GM21390 (cell line): Measurements from ENCODE around the gene DLGAP1.
"Not testable (repeated sequence)": the region's sequence is repeated elsewhere in the genome, so short reads cannot be mapped to it uniquely, and the experiment has no call there.

Experiments
- ATAC-seq: cut with Tn5 transposase; IDR thresholded peaks from one replicate; pipeline ENCODE4 v1.9.1; 2021; ENCODE audit not compliant: unreplicated experiment

Gene DLGAP1

DNA sequence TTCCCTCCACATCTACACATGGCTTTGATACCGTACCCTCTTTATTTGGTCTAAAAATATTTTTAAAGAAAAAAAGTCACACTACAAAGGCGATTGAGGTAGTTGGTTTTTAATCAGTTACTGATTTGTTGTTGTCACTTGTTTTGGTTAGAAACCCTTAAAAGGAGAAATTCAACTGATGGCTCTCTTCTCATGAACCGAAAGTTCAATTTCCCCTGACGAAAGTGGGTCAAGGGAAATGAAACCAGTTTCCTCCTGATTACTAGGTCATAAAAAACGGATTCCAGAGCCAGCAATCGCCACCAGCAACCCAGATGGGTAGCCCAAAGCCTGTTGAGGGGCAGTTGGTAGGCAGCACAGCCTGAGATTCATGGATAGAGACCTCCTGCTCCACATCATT is 63.2 kb downstream of the DLGAP1 start:
- no peak for ATAC-seq

DNA sequence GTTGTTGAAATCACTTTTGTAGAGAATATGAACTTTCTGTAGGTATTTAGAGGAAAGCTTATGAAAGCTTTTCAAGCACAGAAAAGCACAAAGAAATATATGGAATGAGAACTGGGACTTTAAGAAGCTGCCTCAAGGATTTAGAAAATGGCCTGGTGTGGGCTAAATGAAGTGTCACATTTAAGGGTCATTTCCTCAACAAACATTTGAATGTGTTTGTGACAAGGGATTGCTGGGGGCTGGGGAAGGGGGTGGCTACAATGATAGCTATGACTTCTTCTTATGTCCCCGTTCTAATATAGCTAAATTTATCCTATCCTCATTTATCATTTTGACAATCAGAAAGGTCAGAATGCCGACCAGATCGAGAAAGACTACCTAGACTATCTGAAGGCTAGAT is 69.2 kb downstream of the DLGAP1 start:
- no peak for ATAC-seq

DNA sequence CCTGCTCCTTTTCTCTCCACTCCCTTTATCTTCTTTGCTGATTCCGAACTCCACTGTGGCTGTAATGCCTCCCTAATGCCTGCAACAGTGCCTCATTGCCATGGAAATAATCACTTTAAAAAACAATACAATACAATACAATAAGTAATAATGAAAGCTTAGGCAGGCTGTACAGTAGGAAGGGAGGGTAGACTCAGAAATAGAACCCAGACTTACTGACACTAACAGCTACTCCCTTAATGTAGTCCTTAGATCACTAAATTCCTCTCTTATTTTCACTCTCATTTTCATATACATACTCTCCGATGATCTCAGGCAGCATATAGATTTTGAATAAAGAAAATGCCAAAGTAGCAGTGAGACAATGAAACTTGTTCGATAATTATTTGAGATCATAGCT is 70.2 kb downstream of the DLGAP1 start:
- no peak for ATAC-seq

DNA sequence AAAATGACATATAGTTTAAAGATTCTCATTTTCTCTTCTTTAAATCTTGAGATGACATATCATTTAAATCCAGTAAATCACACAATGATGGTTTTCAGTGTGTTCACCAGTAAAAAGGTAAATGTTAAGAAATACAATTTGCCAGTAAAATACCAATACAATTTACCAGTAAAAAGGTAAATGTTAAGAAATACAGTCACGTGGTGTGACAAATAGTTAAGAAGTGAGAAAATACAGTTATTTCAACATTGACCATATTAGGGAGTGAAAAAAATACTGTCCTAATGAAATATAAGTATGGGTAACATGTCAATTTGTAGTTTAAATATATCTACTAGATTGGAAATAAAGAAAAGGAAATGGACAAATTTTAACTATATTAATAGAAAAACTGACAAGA is 80.5 kb downstream of the DLGAP1 start:
- no peak for ATAC-seq

DNA sequence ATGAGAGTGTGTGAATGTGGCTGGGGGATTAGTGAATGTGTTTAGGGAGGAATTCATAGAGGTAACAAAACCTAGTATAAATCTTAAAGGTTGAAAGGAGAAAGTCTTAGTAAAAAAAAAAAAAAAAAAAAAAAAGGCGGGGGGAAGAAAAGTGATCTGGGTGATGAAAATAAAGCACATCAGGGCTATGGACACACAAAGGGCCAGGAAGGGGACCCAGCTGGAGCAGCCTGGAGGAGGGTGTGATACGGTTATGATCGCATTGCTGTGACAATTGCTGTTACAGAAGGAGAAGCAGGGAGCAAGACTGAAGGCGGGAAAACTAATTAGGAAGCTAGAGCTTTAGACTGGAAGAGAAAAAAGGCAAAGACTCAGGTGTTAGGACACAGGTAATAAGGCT is 85.4 kb downstream of the DLGAP1 start:
- ATAC-seq: no peak

DNA sequence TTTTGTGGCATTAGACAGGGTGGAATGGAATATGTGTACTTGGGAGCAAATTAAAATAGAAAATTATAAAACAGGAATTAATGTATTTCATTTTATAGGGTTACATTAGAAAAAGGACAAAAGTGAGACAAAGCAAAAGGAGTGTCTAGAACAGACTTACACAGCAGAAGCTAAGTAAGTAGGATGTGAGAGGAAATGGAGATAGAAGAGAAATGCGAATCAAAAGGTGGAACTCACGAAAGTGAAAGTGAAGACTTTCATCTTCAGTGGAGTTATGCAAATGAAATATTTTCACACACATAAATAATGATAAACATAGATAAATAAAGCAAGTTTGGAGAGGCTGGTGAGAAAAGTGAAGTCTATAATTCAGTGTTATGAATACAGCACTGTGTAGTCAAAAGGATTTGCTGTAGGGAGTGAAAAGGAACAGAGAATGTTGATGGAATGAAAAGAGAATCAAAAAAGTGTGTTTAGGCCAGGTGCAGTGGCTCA is 94.8 kb downstream of the DLGAP1 start:
- ATAC-seq: no peak

DNA sequence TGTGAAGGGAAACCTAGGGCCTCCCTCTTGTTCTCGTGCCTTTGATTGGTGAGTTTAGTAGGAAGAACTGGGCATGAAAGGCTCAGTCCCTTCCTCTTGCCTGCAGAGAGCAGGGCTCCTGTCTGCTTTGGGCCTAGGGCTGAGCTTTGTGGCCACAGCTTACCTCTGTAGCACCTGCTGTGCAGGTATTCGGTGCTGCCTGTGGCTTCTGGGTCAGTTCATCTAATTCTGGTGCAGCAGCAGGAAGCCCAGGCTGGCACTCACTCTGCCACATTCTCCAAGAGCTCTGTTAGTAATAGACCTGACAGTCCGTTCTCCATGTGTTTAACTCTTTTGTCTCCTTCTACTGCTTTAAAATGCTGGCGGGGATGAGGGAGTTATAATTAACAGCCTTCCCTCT is 96.5 kb downstream of the DLGAP1 start:
- no peak for ATAC-seq

DNA sequence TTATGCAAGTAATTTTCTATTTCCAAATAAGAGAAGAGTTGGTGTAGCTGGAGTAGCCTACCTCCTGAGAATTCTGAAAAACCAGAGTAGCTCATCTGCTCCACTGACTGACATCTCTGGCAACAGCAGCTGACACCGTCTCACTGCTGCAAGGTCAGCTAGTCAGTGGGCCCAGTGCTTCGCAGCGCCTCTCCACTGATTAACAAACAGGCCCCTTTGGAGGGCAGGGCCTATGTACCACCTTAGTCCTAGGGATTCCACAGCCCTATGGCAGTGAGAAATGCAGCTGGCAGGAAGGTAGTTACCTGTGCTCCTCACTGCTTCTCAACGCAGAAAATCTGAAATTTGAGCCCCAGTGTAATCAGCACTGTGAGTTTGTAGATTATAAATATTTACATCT is 97.5 kb downstream of the DLGAP1 start:
- no peak for ATAC-seq

DNA sequence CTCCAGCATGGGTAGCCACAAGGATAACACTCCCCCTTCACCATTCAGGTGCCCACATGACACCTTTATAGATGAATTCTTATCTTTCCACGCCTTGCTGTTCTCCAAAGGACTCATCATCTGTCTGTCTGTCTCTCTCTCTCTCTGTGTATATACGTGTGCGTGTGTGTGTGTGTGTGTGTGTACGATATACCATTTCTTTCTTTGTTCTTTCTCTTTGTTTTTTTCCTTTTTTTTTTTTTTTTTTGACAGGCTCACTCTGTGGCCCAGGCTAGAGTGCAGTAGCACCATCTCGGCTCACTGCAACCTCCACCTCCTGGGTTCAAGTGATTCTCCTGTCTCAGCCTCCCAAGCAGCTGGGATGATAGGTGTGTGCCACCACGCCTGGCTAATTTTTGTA is 98.2 kb downstream of the DLGAP1 start:
- ATAC-seq: no peak

DNA sequence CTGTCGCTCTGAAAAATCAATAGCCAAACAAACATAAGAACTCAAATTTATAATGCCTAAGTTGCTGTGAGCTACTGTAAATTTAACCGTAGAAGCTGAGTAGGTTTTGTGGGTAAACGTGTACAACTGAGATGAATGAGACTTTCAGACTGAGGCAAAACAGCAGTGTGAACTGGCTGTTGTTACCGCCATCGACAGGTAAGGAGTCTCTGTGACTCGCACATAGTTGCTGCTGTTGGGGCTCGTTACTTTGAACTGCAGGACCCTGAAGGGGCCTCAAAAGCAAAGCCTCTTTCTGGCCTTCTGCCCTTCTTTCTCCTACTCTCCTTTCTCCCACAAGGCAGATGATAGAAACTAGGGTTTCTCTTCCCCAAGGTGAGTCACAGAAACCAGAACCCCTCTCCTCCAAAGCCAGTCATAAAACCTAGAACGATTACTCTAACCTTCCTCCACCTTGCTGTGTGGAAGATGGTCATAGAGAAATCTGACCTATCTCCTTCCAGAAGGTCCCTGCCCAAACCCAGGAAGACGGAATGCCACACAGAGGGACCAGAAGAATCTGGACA is 101.2 kb downstream of the DLGAP1 start:
- ATAC-seq: no peak

DNA sequence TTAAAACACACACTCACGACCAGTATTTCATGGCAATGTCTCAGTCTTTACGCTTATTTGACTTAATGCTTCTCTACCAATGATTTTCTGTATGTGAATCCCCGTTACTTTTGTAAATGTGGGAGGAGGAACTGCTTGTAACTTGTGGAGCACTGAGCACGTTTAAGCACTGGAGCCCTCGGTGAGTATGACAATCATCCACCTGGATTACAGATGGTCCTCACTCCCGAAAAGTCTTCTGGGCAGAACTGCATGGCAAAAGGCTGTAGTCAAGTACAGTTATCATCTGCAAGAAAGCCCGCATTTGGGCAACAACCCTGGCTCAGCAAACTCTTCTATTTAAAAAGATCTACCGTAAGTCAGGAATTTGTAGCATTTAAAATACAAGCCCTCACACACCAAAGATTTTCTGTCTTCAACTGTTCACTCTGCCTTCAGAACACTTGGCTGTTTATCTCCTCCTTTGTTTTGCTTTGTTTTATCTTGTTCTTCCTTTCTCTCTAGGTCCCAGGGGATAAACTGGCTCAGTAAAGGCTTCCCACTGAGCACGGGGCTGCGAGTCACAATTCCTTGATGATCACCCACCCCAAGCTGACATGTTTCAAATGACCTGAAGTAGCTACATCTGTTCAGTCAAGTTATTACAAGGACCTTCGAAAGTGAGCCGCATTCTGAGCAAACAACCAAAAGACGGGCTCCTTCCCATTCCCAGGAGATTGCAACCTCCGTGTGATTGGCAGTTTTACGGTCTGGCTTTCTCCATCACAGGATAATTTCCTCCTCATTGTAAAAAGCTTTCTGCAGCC is 102.2 kb downstream of the DLGAP1 start:
- ATAC-seq: no peak

DNA sequence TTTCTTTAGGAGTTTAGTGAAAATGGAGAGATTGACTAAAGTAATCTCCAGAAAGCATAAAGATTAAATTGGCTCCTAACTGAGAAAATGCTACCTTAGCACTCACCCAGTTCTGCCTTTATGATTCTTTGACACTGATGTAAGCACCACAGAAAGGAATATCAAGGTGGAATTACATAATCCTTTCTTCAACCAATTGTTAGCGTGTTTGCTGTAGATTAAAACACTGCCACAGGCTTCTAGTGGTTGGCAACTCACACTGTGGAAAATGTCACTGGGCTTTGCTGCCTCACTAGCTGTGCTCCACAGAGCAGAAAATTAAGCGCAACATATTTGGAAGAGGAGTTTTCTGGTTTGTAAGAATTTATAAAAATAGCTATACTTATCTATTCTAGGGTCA is 104.1 kb downstream of the DLGAP1 start:
- ATAC-seq: no peak

DNA sequence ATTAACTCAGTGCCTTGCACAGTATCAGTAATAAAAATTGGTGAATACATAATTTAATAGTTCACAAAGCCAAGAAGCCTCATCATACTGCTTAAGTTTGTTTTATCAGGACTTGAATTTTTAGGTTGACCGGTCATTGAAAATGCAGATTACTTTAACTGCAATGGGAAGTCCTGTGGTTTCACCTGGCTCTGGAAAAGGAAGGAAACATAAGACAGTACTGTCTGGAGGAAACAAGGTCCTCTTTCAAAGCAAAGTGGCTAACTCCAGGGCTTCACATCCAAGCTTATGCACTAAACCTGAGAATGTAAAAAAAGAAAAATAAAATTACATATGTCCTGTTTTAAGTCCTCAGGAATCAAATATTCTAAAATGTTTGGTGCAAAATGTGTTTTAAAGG is 119.7 kb downstream of the DLGAP1 start:
- no peak for ATAC-seq

DNA sequence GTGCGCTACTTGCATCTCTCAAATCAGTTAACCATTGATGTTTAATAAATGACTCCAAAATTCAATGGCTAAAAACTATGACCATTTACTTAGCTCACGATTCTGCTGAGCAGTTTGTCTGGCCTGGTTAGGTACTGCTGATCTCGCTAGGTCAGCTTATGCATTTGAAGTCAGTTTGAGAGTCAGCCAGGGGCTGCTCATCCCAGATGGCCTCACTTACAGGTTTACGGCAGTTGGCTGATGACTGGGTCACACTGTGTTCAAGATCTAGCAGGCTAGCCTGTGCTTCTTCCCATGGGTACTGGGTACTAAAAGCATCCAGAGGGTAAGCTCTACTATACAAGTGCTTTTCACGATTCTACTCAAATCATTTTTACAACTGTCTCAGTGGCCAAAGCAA is 122.1 kb downstream of the DLGAP1 start:
- ATAC-seq: no peak

DNA sequence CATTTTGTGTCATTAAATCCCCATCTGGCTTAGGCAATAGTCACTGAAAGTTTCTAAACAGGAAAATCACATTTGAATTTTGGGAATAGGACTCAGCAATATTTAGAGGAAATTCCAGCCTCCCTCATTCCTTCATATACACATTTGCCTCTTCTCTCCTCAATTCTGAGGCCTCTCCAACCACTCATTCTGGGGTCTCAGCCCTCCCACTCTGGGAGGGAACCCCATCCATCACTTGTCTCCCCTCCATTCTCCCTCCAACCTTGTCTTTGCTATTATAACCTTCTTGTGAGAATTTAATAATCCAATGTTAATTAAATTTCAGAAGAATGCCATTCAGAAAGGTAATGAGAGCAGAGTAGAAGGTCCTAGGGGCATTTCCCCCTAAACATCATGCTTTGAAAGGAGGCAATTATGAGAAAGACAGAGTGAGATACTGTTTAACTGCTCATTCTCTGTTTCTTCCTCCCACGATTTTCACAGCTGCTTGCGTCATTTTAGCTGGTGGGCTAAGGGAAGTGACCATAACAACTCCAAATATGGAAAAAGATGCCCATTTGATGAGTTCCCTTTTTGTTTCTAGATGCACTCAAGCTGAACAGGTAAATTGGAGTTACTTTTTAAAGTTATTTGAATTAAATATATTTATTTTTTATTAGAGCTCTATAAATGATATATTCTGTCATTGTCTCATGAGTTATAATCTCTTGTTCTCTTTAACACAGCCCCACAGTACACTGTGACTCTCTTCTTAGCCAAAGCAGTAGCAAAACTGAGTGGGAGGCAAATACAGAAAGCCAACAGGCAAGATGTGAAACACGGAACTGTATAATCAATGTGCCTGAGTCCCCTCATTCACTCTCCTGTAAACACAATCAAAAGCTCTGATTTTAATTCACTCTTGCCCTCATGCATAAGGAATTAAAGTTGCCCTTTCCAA is 135.1 kb downstream of the DLGAP1 start:
- peak; percentile 66 for ATAC-seq

DNA sequence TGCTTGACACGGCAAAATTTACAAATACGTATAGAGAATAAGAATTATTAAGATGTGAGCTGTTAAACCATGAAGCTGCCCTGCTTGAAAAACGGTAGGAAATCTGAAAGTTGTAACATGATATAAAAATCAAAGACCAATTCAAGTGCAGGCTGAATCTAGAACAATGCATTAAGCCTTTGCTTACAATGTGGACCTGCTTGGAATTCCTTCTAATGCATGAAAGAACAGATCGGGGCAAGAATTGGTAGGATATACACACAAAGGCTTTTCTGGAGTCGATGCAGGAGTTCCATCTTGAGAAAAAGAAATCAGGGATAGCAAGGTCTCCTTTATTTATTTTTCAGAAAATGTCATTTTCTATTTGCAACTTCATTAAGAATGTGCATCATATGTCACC is 136.8 kb downstream of the DLGAP1 start:
- ATAC-seq: no peak

DNA sequence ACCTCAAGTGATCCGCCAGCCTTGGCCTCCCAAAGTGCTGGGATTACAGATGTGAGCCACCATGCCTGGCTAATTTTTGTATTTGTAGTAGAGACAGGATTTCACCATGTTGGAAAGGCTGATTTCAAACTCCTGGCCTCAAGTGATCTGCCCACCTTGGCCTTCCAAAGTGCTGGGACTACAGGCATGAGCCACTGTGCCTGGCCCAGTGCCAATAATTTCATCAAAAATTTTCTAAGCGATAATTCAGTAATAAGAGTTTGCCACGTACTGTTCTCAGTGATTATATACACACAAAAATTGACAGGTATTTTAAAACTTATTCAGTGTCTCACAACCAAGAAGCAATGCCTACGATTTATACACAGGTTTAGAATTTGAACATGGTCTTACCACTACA is 143.2 kb downstream of the DLGAP1 start:
- not testable (repeated sequence) for ATAC-seq

DNA sequence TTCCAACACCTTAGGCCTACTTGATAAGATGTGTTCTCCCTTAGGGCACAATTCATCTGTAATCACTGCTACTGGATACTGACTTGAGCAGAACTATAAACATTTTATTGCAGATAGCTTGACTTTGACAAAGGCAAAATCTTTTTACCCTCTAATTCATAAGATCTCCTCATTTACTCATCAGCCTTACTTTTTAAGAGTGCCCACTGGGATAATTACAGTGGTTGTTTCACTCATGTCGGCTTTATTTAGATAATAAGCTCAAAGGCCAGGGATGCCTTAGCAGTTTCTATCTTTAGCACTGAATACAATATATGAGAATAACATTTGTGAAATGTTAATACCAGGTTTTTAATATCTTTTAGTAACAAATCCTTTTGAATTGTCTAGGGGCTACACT is 144.0 kb downstream of the DLGAP1 start:
- ATAC-seq: no peak

DNA sequence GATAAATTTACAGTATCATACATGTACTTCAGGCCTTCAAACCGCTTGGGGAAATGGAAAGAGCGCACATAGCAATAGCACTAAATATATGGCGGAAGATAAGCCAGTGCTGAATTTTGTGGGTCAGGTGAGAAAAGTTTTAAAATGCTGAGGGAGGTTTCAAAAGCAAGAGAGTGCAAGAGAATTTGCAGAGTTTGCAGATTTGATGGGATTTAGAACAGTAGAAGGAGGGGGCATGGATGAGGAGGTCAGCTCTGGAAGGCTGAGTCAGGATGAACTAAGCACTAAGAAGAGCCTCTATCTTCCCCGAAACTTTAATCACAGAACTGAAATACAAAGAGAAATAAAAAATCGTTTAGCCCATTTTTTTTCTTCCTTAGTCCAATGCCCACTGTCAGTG is 145.9 kb downstream of the DLGAP1 start:
- ATAC-seq: no peak

DNA sequence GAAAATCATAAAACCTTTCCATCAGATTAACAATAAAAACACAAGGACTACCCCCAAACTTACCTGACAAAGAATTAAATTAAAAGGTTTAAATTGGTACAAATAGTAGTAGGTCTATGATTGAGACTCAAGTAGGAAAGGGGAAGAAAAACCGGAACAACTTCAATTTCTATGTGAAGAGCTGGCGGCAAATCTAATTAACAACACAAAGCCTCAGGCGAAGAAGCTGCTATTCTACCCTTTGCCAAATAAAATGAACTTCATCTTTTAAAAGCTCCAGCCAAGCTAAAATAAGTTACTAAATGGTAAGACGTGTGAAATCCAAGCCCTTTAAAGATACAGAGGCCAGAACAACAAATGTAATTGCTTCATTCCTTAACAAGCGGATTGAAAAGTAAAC is 146.5 kb downstream of the DLGAP1 start:
- no peak for ATAC-seq

DNA sequence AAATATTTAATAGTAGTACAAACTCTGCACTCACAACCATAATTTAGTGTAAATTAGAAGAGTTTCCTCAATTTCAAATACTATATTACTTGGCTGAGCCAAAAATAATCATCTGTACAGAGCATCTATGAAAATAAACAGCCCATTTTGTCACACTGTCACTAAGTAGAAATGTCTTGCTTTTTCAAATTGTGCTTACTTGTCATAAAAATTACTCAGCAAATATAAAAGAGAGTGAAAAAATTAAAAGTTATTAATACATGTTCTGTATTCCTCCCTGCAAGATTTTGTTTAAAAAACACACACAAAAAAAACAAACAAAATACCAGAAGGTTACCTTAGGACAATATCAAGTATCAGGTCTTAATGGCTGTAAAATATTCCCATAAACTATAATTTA is 155.7 kb downstream of the DLGAP1 start:
- no peak for ATAC-seq

DNA sequence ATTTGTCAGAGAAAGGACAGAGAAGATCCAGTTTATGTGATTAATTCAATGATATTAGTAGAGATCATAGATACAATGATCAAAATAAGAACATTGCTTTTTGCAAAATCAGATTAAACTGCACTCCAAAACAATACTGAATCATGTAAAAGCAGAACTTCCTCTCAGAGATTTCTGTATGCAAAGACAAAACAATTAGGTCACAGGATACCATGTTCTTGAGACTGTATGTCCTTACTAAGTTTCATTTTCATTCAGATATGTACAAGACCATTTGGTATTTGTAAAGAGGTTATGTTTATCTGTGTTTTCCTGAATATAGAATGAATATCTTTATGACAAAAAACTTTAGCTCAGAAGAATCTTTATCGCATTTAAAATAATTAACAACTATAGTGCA is 161.8 kb downstream of the DLGAP1 start:
- no peak for ATAC-seq
